Aorta (tissue), 5 donors: ENCODE data around the gene PKD1. TPM values are rescaled to one million over a fixed set of nuclear protein-coding genes. Genes with fewer than 3 reads are reported as not detected.
"Not testable (repeated sequence)": the region's sequence is repeated elsewhere in the genome, so short reads cannot be mapped to it uniquely, and the experiment has no call there.

ENCODE experiments used
- ATAC-seq: fragments of 200-7000 bp; cut with Tn5 transposase; one replicate; pipeline ENCODE4 v1.9.1; 2022; ENCODE audit warnings: moderate library complexity; ENCODE audit not compliant: low FRiP score
- DNase-seq, 2 donors: peaks; one replicate each; pipeline ENCODE4 v3.0.0-alpha.2; 2020
- H3K27ac ChIP-seq, 2 donors: one replicate each; pipeline ENCODE4 v1.5.1; 2013; ENCODE audit warnings: low read length in 2 of 2, mild to moderate bottlenecking in 2 of 2, moderate library complexity in 2 of 2, control low read depth in 1 of 2, inconsistent platforms in 1 of 2, low read depth in 1 of 2
- H3K27me3 ChIP-seq, 2 donors: one replicate each; pipeline ENCODE4 v1.6.1; 2013; ENCODE audit warnings: control low read depth in 1 of 2, low read length in 1 of 2, mild to moderate bottlenecking in 1 of 2, moderate library complexity in 1 of 2; ENCODE audit not compliant: insufficient read depth in 2 of 2, control insufficient read depth in 1 of 2
- H3K36me3 ChIP-seq, 2 donors: one replicate each; pipeline ENCODE4 v1.6.1; 2013; ENCODE audit warnings: control low read depth in 1 of 2, low read length in 1 of 2, mild to moderate bottlenecking in 1 of 2; ENCODE audit not compliant: insufficient read depth in 2 of 2, control insufficient read depth in 1 of 2
- H3K4me1 ChIP-seq, 2 donors: one replicate each; pipeline ENCODE4 v1.6.1; 2013; ENCODE audit warnings: low read length in 2 of 2, control low read depth in 1 of 2, mild to moderate bottlenecking in 1 of 2, moderate library complexity in 1 of 2; ENCODE audit not compliant: insufficient read depth in 2 of 2, control insufficient read depth in 1 of 2
- H3K4me3 ChIP-seq, 2 donors: one replicate each; pipeline ENCODE4 v1.5.1; 2013; ENCODE audit warnings: low read length in 2 of 2, control low read depth in 1 of 2, mild to moderate bottlenecking in 1 of 2
- H3K9me3 ChIP-seq: one replicate; pipeline ENCODE4 v1.6.1; 2013; ENCODE audit warnings: mild to moderate bottlenecking, low read length; ENCODE audit not compliant: control insufficient read depth
- WGBS, 2 donors: extraction: QIAGEN DNeasy Blood & Tissue Kit; methylation state at CpG; one replicate each; pipeline ENCODE4 v1.1.7; 2013; 5-methylcytosine and 5-hydroxymethylcytosine counted together
- intact Hi-C, 2 donors: fragments of 100-400 bp; cut with DNase I; formaldehyde crosslinking; loops; one replicate each; pipeline versions ENCODE4 v1.14.2 to v1.15.0; 2022
- polyA plus RNA-seq, 2 donors: library from polyadenylated mRNA; stranded (reverse); fragments of 200-250 nt; gene quantifications; one replicate each; pipeline ENCODE4 v1.2.3, GENCODE V29; 2013
- total RNA-seq, 2 donors: library from RNA; stranded (reverse); fragmentation: NEBNext Ultra II Directional; extraction: Animal tissue kit (Norgen Biotek cat#: 25700); gene quantifications; one replicate each; pipeline ENCODE4 v1.2.1, GENCODE V29; 2021
- donor health status: healthy with polysubstance abuse.
- donor health status: Bipolar disorder and iron deficiency.
- donor health status: DM: no; HTN: no; CAD: no.
- donor health status: DM: no; HTN: no; CAD: no.
- donor health status: DM: yes; HTN: yes; CAD: no.

Gene PKD1
- total and polyA plus RNA-seq, 4 donors, result 42.8 to 337 (median 297) TPM

GRCh38 chr16:2101581-2101980 lies 34.1 kb downstream of the PKD1 start:
- ATAC-seq, DNase-seq, H3K27me3 ChIP-seq, H3K27ac ChIP-seq, intact Hi-C loops, H3K4me1 ChIP-seq, H3K4me3 ChIP-seq, H3K36me3 ChIP-seq, H3K9me3 ChIP-seq: not testable (repeated sequence)
- 53 to 54% methylated on average over 11 to 14 of the region's 16 CpGs for WGBS, 2 donors

- H3K36me3 ChIP-seq, result peaks cover 0 to 11% of the 10 kb centered on the region in 2 donors
- ATAC-seq, DNase-seq, H3K27ac ChIP-seq, H3K4me1 ChIP-seq, H3K9me3 ChIP-seq, H3K4me3 ChIP-seq, H3K27me3 ChIP-seq, intact Hi-C loops: not testable (repeated sequence)
- 87 to 95% methylated on average over 11 to 14 of the region's 14 CpGs for WGBS, 2 donors
Observed at GRCh38 chr16:2097689-2098088, 38.0 kb downstream of the PKD1 start.

GRCh38 chr16:2096853-2097595 lies 38.7 kb downstream of the PKD1 start:
- Histone ChIP-seq H3K4me1 (no peaks in the 10 kb centered on the region), H3K27ac (peak overlapping the region in 1 of 2 donors; percentile 9), H3K9me3 (no peaks in the 10 kb centered on the region), H3K36me3 (peaks cover 0 to 14% of the 10 kb centered on the region in 2 donors), H3K27me3 (no peaks in the 10 kb centered on the region), H3K4me3 (no peak overlapping the region)
- intact Hi-C loops, result no loop called here
- no peak for DNase-seq
- ATAC-seq, result peak; percentile 48
- 56 to 59% methylated on average over 21 to 25 of the region's 25 CpGs for WGBS, 2 donors

GRCh38 chr16:2095918-2096582 lies 39.6 kb downstream of the PKD1 start:
- H3K4me3 ChIP-seq, result no peak overlapping the region
- H3K9me3 ChIP-seq, result no peaks in the 10 kb centered on the region
- peak; percentile 44 for ATAC-seq
- H3K27ac ChIP-seq, result no peak overlapping the region
- peaks cover 0 to 19% of the 10 kb centered on the region in 2 donors for H3K36me3 ChIP-seq
- 95 to 96% methylated on average over 23 of the region's 23 CpGs for WGBS, 2 donors
- H3K27me3 ChIP-seq, result no peaks in the 10 kb centered on the region
- DNase-seq, result no peak
- intact Hi-C loops, result no loop called here
- no peaks in the 10 kb centered on the region for H3K4me1 ChIP-seq

GRCh38 chr16:2095315-2095853 lies 40.3 kb downstream of the PKD1 start:
- H3K36me3 ChIP-seq, result peaks cover 0 to 21% of the 10 kb centered on the region in 2 donors
- peak in 1 of 2 donors; percentile 75 for DNase-seq
- H3K4me3 ChIP-seq, result no peak overlapping the region
- intact Hi-C loops, result no loop called here
- H3K27ac ChIP-seq, result no peak overlapping the region
- no peak for ATAC-seq
- no peaks in the 10 kb centered on the region for H3K4me1 ChIP-seq
- WGBS, 2 donors, result 77 to 78% methylated on average over 26 of the region's 26 CpGs
- no peaks in the 10 kb centered on the region for H3K27me3 ChIP-seq
- no peaks in the 10 kb centered on the region for H3K9me3 ChIP-seq

DNA sequence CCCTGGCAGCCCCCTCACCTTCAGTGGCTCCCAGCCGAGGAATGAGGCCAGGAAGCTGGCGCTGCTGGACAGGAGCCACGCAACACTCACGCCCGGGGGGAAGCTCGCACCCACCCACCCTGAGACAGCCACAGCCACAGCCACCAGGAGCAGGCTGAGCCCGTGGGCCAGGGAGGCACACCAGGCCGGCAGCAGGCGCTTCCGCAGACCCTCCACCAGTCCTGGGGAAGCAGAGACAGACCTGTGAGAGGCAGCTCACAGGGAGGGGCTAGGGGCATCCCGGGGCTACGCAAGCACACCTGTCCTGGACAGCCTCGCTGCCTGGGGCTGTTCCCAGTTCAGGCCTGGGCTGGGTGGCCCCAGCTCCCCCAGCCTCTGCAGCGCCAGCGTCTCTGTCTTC lies 41.9 kb downstream of the PKD1 start:
- DNase-seq (no peak), ATAC-seq (no peak)
- intact Hi-C loops, result no loop called here
- WGBS, 2 donors, result 72 to 73% methylated on average over 15 of the region's 15 CpGs
- Histone ChIP-seq H3K36me3 (peaks cover 0 to 19% of the 10 kb centered on the region in 2 donors), H3K27ac (no peak overlapping the region), H3K4me3 (no peak overlapping the region), H3K9me3 (no peaks in the 10 kb centered on the region), H3K27me3 (no peaks in the 10 kb centered on the region), H3K4me1 (no peaks in the 10 kb centered on the region)

DNA sequence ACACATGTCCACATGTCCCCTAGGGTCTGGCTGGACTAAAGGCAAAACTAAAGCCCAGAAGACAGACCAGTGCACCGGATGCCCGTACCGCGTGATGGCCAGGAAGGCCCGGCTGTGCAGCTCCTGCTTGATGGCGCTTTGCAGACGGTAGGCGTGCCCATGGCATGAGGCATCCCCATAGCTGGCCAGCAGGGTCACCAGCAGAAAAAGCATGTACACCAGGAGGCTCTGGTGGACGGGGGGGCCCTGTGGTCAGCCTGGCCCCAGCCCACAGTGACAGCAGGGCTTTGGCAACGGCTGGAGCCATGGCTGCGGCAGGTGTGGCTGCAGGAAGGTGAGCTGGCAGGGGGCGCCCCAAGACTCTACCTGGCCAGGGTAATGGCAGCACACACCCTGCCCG lies 42.8 kb downstream of the PKD1 start:
- Histone ChIP-seq H3K27ac (no peak overlapping the region), H3K36me3 (peaks cover 0 to 19% of the 10 kb centered on the region in 2 donors), H3K4me1 (no peaks in the 10 kb centered on the region), H3K4me3 (no peak overlapping the region), H3K9me3 (no peaks in the 10 kb centered on the region), H3K27me3 (no peaks in the 10 kb centered on the region)
- DNase-seq (no peak), ATAC-seq (no peak)
- intact Hi-C loops, result no loop called here
- WGBS, 2 donors, result 88% methylated on average over 13 of the region's 13 CpGs

- ATAC-seq (no peak), DNase-seq (no peak)
- Histone ChIP-seq H3K36me3 (peaks cover 0 to 19% of the 10 kb centered on the region in 2 donors), H3K9me3 (no peaks in the 10 kb centered on the region), H3K4me3 (no peak overlapping the region), H3K27ac (no peak overlapping the region), H3K4me1 (no peaks in the 10 kb centered on the region), H3K27me3 (no peaks in the 10 kb centered on the region)
- intact Hi-C loops, result no loop called here
- WGBS, 2 donors, result 82 to 83% methylated on average over 16 of the region's 16 CpGs
Observed at GRCh38 chr16:2092256-2092620, 43.5 kb downstream of the PKD1 start.
